Fibroblast of the aortic adventitia (primary cell): ENCODE results near the gene SLC31A1. TPM values are rescaled to one million over a fixed set of nuclear protein-coding genes. Genes with fewer than 3 reads are reported as not detected.
A peak's percentile ranks its signal among the peaks of the same experiment; 100 is the strongest.
"Not testable (repeated sequence)": the region's sequence is repeated elsewhere in the genome, so short reads cannot be mapped to it uniquely, and the experiment has no call there.

Experiments used
- DNase-seq: peaks from one replicate; pipeline ENCODE4 v3.0.0-alpha.2; 2010; ENCODE audit warnings: low read depth
- H3K4me3 ChIP-seq: 2 replicates; pipeline ENCODE4 v1.5.1; 2011; ENCODE audit warnings: low read depth, mild to moderate bottlenecking, control low read depth, low read length, moderate library complexity
- CTCF ChIP-seq: IDR thresholded peaks from 2 replicates; pipeline ENCODE4 v1.5.1; 2011; ENCODE audit warnings: mild to moderate bottlenecking, low read length, control low read depth, inconsistent platforms; ENCODE audit not compliant: insufficient read depth
- total RNA-seq: library from RNA; depleted of rRNA; stranded (reverse); fragments of >200 nt; gene quantifications from 2 replicates; pipeline ENCODE4 v1.2.3, GENCODE V29; 2012; ENCODE audit warnings: low replicate concordance

SLC31A1 gene
- total RNA-seq, 1 donor = 32.9 TPM

GRCh38 chr9:113289091-113289490 lies 67.7 kb downstream of the SLC31A1 start:
- no peak for DNase-seq
- no peak overlapping the region for H3K4me3 ChIP-seq
- no peak for TF ChIP-seq CTCF

GRCh38 chr9:113290052-113290607 lies 68.8 kb downstream of the SLC31A1 start:
- no peak for TF ChIP-seq CTCF
- DNase-seq = no peak
- no peak overlapping the region for H3K4me3 ChIP-seq

- H3K4me3 ChIP-seq = no peak overlapping the region
- no peak for TF ChIP-seq CTCF
- DNase-seq = peak; percentile 64
These were observed 72.0 kb downstream of the SLC31A1 start for GRCh38 chr9:113293285-113293878.

GRCh38 chr9:113296247-113296646 lies 74.9 kb downstream of the SLC31A1 start:
- not testable (repeated sequence) for H3K4me3 ChIP-seq, DNase-seq

- no peak for DNase-seq
- H3K4me3 ChIP-seq = no peak overlapping the region
- no peak for TF ChIP-seq CTCF
These were observed 75.6 kb downstream of the SLC31A1 start for GRCh38 chr9:113296796-113297558.

GRCh38 chr9:113298311-113298710 lies 77.0 kb downstream of the SLC31A1 start:
- no peak for DNase-seq
- TF ChIP-seq CTCF = no peak
- H3K4me3 ChIP-seq = no peak overlapping the region

- no peak for DNase-seq
- H3K4me3 ChIP-seq = no peak overlapping the region
- no peak for TF ChIP-seq CTCF
These were observed 77.8 kb downstream of the SLC31A1 start for GRCh38 chr9:113298924-113299770.
